WTC11 (cell line): ENCODE measurements around the gene SLC2A11.

Source experiments
- FOXK1 ChIP-seq: sonication (generic); formaldehyde crosslinking; IDR thresholded peaks from 2 replicates; pipeline ENCODE4 v1.8.0; 2022; ENCODE audit warnings: mild to moderate bottlenecking, moderate library complexity, missing genetic modification reagents
- HMGA2 ChIP-seq: fragments of 250-450 bp; sonication (Bioruptor Pico); IDR thresholded peaks from 2 replicates; pipeline ENCODE4 v1.4.0; 2021; ENCODE audit warnings: mild to moderate bottlenecking, moderate library complexity
- IRF2 ChIP-seq: sonication (generic); formaldehyde crosslinking; IDR thresholded peaks from 2 replicates; pipeline ENCODE4 v1.8.0; 2022; ENCODE audit warnings: low read depth, missing genetic modification reagents, borderline replicate concordance
- JUN ChIP-seq: sonication (generic); formaldehyde crosslinking; IDR thresholded peaks from 2 replicates; pipeline ENCODE4 v1.8.0; 2023; ENCODE audit warnings: mild to moderate bottlenecking, missing genetic modification reagents
- NR3C1 ChIP-seq: sonication (generic); formaldehyde crosslinking; conservative IDR thresholded peaks from 2 replicates; pipeline ENCODE4 v1.8.1; 2023; ENCODE audit warnings: low read depth, mild to moderate bottlenecking, missing genetic modification reagents
- ZNF121 ChIP-seq: sonication (generic); formaldehyde crosslinking; IDR thresholded peaks from 2 replicates; pipeline ENCODE4 v1.8.0; 2023; ENCODE audit warnings: missing genetic modification reagents
- TF ChIP-seq, protein P1 (sequence below): sonication (generic); formaldehyde crosslinking; IDR thresholded peaks from 2 replicates; pipeline ENCODE4 v1.8.0; 2022; ENCODE audit warnings: mild to moderate bottlenecking, missing genetic modification reagents
- TF ChIP-seq, protein P2 (sequence below): fragments of 200-600 bp; IDR thresholded peaks from 2 replicates; pipeline ENCODE4 v1.8.0; 2022; ENCODE audit warnings: antibody characterized with exemption
- TF ChIP-seq, protein P3 (sequence below): sonication (generic); formaldehyde crosslinking; conservative IDR thresholded peaks from 2 replicates; pipeline ENCODE4 v1.8.1; 2022; ENCODE audit warnings: mild to moderate bottlenecking, missing genetic modification reagents
- TF ChIP-seq, protein P4 (sequence below): sonication (generic); formaldehyde crosslinking; IDR thresholded peaks from 2 replicates; pipeline ENCODE4 v1.8.1; 2022; ENCODE audit warnings: mild to moderate bottlenecking, missing genetic modification reagents, moderate library complexity, borderline replicate concordance

DNA sequence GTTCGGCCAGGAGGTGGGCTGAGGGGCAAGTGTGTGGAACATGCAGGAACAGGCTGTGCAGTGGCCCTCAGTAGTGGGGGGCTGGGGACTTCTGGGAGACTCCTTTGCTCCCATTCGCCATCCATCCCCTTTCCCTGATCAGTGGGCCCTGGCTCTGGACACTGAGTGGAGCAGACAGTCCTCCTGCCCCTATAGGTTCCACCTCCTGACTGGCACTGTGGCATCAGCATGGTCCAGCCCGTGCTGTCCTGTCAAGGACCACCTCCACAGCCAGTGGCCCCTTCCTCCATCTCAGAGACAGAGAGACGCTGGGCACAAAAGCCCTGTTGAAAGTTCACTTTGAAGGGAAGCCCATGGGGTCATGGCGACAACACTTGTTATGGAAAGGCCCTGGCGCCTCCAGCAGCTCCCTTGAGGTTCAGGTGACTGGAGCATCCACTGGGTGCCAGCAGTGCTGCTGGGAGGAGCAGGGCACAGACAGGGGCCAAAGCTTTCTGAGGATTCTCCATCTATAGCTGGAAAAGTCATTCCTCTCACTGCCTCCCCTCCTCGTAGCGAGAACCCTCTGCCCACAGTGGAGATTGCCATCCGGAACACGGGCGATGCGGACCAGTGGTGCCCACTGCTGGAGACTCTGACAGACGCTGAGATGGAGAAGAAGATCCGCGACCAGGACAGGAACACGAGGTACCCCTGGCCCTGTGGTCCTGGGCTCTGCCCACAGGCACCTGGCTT is 24.5 kb upstream of the SLC2A11 start:
- TF ChIP-seq HMGA2, result no peak
- TF ChIP-seq, protein P1, sequence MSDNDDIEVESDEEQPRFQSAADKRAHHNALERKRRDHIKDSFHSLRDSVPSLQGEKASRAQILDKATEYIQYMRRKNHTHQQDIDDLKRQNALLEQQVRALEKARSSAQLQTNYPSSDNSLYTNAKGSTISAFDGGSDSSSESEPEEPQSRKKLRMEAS, result no peak
- TF ChIP-seq, protein P2, sequence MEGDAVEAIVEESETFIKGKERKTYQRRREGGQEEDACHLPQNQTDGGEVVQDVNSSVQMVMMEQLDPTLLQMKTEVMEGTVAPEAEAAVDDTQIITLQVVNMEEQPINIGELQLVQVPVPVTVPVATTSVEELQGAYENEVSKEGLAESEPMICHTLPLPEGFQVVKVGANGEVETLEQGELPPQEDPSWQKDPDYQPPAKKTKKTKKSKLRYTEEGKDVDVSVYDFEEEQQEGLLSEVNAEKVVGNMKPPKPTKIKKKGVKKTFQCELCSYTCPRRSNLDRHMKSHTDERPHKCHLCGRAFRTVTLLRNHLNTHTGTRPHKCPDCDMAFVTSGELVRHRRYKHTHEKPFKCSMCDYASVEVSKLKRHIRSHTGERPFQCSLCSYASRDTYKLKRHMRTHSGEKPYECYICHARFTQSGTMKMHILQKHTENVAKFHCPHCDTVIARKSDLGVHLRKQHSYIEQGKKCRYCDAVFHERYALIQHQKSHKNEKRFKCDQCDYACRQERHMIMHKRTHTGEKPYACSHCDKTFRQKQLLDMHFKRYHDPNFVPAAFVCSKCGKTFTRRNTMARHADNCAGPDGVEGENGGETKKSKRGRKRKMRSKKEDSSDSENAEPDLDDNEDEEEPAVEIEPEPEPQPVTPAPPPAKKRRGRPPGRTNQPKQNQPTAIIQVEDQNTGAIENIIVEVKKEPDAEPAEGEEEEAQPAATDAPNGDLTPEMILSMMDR, result no peak
- no peak for TF ChIP-seq NR3C1
- TF ChIP-seq, protein P3, sequence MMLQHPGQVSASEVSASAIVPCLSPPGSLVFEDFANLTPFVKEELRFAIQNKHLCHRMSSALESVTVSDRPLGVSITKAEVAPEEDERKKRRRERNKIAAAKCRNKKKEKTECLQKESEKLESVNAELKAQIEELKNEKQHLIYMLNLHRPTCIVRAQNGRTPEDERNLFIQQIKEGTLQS (CRISPR knock-in tag), result no peak
- TF ChIP-seq IRF2 (CRISPR knock-in tag), result no peak
- TF ChIP-seq FOXK1, result no peak
- TF ChIP-seq, protein P4, sequence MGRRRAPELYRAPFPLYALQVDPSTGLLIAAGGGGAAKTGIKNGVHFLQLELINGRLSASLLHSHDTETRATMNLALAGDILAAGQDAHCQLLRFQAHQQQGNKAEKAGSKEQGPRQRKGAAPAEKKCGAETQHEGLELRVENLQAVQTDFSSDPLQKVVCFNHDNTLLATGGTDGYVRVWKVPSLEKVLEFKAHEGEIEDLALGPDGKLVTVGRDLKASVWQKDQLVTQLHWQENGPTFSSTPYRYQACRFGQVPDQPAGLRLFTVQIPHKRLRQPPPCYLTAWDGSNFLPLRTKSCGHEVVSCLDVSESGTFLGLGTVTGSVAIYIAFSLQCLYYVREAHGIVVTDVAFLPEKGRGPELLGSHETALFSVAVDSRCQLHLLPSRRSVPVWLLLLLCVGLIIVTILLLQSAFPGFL (CRISPR knock-in tag), result no peak
- no peak for TF ChIP-seq JUN
- TF ChIP-seq ZNF121, result no peak
